Thymus (tissue), 11 donors: ENCODE measurements around the gene CERCAM. TPM values are rescaled to one million over a fixed set of nuclear protein-coding genes. Genes with fewer than 3 reads are reported as not detected.

Experiments
- DNase-seq, 9 donors: peaks; one replicate each; pipeline ENCODE4 v3.0.0-alpha.2; 2013; ENCODE audit warnings: low spot score in 9 of 9, low read depth in 6 of 9, missing footprints in 1 of 9
- H3K27ac ChIP-seq, 2 donors: one replicate each; pipeline ENCODE4 v1.5.1; 2013; ENCODE audit warnings: control low read depth in 1 of 2, low read depth in 1 of 2, low read length in 1 of 2, mild to moderate bottlenecking in 1 of 2, moderate library complexity in 1 of 2
- H3K27me3 ChIP-seq, 2 donors: one replicate each; pipeline ENCODE4 v1.5.1; 2013; ENCODE audit warnings: low read length in 1 of 2; ENCODE audit not compliant: control insufficient read depth in 2 of 2, insufficient read depth in 1 of 2
- H3K36me3 ChIP-seq, 2 donors: one replicate each; pipeline ENCODE4 v1.5.1; 2013; ENCODE audit warnings: low read length in 1 of 2, mild to moderate bottlenecking in 1 of 2, moderate library complexity in 1 of 2; ENCODE audit not compliant: control insufficient read depth in 2 of 2, insufficient read depth in 2 of 2
- H3K4me1 ChIP-seq, 2 donors: one replicate each; pipeline ENCODE4 v1.5.1; 2013; ENCODE audit warnings: low read length in 2 of 2; ENCODE audit not compliant: control insufficient read depth in 2 of 2, insufficient read depth in 2 of 2
- H3K4me3 ChIP-seq, 2 donors: one replicate each; pipeline ENCODE4 v1.5.1; 2013; ENCODE audit warnings: low read length in 2 of 2, control low read depth in 1 of 2, mild to moderate bottlenecking in 1 of 2
- H3K9me3 ChIP-seq, 2 donors: one replicate each; pipeline ENCODE4 v1.5.1; 2013; ENCODE audit warnings: low read length in 1 of 2, mild to moderate bottlenecking in 1 of 2; ENCODE audit not compliant: control insufficient read depth in 2 of 2, insufficient read depth in 1 of 2
- WGBS: extraction: QIAGEN DNeasy Blood & Tissue Kit; methylation state at CpG from one replicate; pipeline ENCODE4 v1.1.7; 2013; 5-methylcytosine and 5-hydroxymethylcytosine counted together
- polyA plus RNA-seq: library from polyadenylated mRNA; stranded (reverse); fragments of 200-250 nt; gene quantifications from one replicate; pipeline ENCODE4 v1.2.3, GENCODE V29; 2013
- total RNA-seq: library from RNA; stranded (reverse); fragments of 120-200 nt; gene quantifications from one replicate; pipeline ENCODE4 v1.2.4, GENCODE V29; 2013
- donor health status: healthy.

The CERCAM gene
- total and polyA plus RNA-seq, 2 donors = 2.3 to 3.1 TPM

GRCh38 chr9:128383007-128383753 is 37.5 kb upstream of the CERCAM start:
- H3K4me3 ChIP-seq = no peak overlapping the region
- no peak for DNase-seq
- no peaks in the 10 kb centered on the region for H3K4me1 ChIP-seq
- no peaks in the 10 kb centered on the region for H3K9me3 ChIP-seq
- no peak overlapping the region for H3K27ac ChIP-seq
- WGBS = 98% methylated on average over 9 of the region's 9 CpGs
- no peaks in the 10 kb centered on the region for H3K27me3 ChIP-seq
- H3K36me3 ChIP-seq = peaks cover 43 to 80% of the 10 kb centered on the region in 2 donors

- no peak overlapping the region for H3K27ac ChIP-seq
- no peaks in the 10 kb centered on the region for H3K27me3 ChIP-seq
- H3K4me3 ChIP-seq = no peak overlapping the region
- WGBS = 97% methylated on average over 8 of the region's 8 CpGs
- no peak for DNase-seq
- H3K9me3 ChIP-seq = no peaks in the 10 kb centered on the region
- H3K36me3 ChIP-seq = peaks cover 49 to 82% of the 10 kb centered on the region in 2 donors
- H3K4me1 ChIP-seq = no peaks in the 10 kb centered on the region
Measured at GRCh38 chr9:128383791-128384190, 36.9 kb upstream of the CERCAM start.

GRCh38 chr9:128384801-128385495 is 35.7 kb upstream of the CERCAM start:
- H3K4me1 ChIP-seq = no peaks in the 10 kb centered on the region
- H3K9me3 ChIP-seq = no peaks in the 10 kb centered on the region
- peaks cover 60 to 87% of the 10 kb centered on the region in 2 donors for H3K36me3 ChIP-seq
- DNase-seq = no peak
- H3K27ac ChIP-seq = no peak overlapping the region
- H3K4me3 ChIP-seq = no peak overlapping the region
- WGBS = 96% methylated on average over 7 of the region's 7 CpGs
- no peaks in the 10 kb centered on the region for H3K27me3 ChIP-seq

GRCh38 chr9:128385496-128386460 is 34.9 kb upstream of the CERCAM start:
- Histone ChIP-seq H3K36me3 (peaks cover 62 to 91% of the 10 kb centered on the region in 2 donors), H3K27ac (no peak overlapping the region), H3K4me3 (no peak overlapping the region), H3K9me3 (no peaks in the 10 kb centered on the region), H3K27me3 (peaks cover 0 to 6% of the 10 kb centered on the region in 2 donors), H3K4me1 (no peaks in the 10 kb centered on the region)
- no peak for DNase-seq
- WGBS = 96% methylated on average over 18 of the region's 18 CpGs

- DNase-seq = no peak
- Histone ChIP-seq H3K4me3 (no peak overlapping the region), H3K27me3 (peaks cover 0 to 29% of the 10 kb centered on the region in 2 donors), H3K27ac (no peak overlapping the region), H3K36me3 (peaks cover 65 to 96% of the 10 kb centered on the region in 2 donors), H3K9me3 (no peaks in the 10 kb centered on the region), H3K4me1 (no peaks in the 10 kb centered on the region)
- WGBS = 97% methylated on average over 10 of the region's 10 CpGs
Measured at GRCh38 chr9:128388150-128388549, 32.5 kb upstream of the CERCAM start.

GRCh38 chr9:128389395-128390149 is 31.1 kb upstream of the CERCAM start:
- H3K9me3 ChIP-seq = peaks cover 0 to 4% of the 10 kb centered on the region in 2 donors
- DNase-seq = no peak
- no peaks in the 10 kb centered on the region for H3K4me1 ChIP-seq
- H3K4me3 ChIP-seq = no peak overlapping the region
- H3K27ac ChIP-seq = no peak overlapping the region
- H3K27me3 ChIP-seq = peaks cover 0 to 43% of the 10 kb centered on the region in 2 donors
- peaks cover 56 to 90% of the 10 kb centered on the region in 2 donors for H3K36me3 ChIP-seq
- WGBS = 96% methylated on average over 13 of the region's 13 CpGs

GRCh38 chr9:128390150-128390812 is 30.4 kb upstream of the CERCAM start:
- no peak for DNase-seq
- peaks cover 49 to 85% of the 10 kb centered on the region in 2 donors for H3K36me3 ChIP-seq
- peaks cover 0 to 4% of the 10 kb centered on the region in 2 donors for H3K9me3 ChIP-seq
- no peak overlapping the region for H3K27ac ChIP-seq
- no peaks in the 10 kb centered on the region for H3K4me1 ChIP-seq
- no peak overlapping the region for H3K4me3 ChIP-seq
- 97% methylated on average over 11 of the region's 11 CpGs for WGBS
- peaks cover 0 to 51% of the 10 kb centered on the region in 2 donors for H3K27me3 ChIP-seq
